NOMO-1 (cell line): ENCODE measurements around the gene LIAS.
"Not testable (repeated sequence)": the region's sequence is repeated elsewhere in the genome, so short reads cannot be mapped to it uniquely, and the experiment has no call there.

Source experiments
- DNase-seq, 2 experiments: peaks; one replicate each; lab custom pipeline; 2025; ENCODE audit not compliant: unreplicated experiment in 2 of 2; lab: John Stamatoyannopoulos, UW

Gene LIAS

GRCh38 chr4:39452860-39453587 is 5.8 kb upstream of the LIAS start:
- DNase-seq = no peak

GRCh38 chr4:39453738-39454137 is 5.1 kb upstream of the LIAS start:
- no peak for DNase-seq

GRCh38 chr4:39455486-39455885 is 3.4 kb upstream of the LIAS start:
- no peak for DNase-seq

GRCh38 chr4:39456946-39457763 is 1.7 kb upstream of the LIAS start:
- DNase-seq = peak in 1 of 2 experiments; percentile 28

GRCh38 chr4:39458161-39458504 is 723 bp upstream of the LIAS start:
- DNase-seq = not testable (repeated sequence)

GRCh38 chr4:39464886-39465501 is 6.1 kb downstream of the LIAS start:
- peak in 1 of 2 experiments; percentile 22 for DNase-seq

GRCh38 chr4:39466747-39467146 is 7.9 kb downstream of the LIAS start:
- no peak for DNase-seq

- DNase-seq = no peak
Observed at GRCh38 chr4:39467464-39467863, 8.6 kb downstream of the LIAS start.

- peak; percentile 68 to 95 for DNase-seq
Observed at GRCh38 chr4:39469429-39470077, 10.7 kb downstream of the LIAS start.

GRCh38 chr4:39470402-39470801 is 11.5 kb downstream of the LIAS start:
- no peak for DNase-seq

- DNase-seq = no peak
Observed at GRCh38 chr4:39472396-39472795, 13.5 kb downstream of the LIAS start.

GRCh38 chr4:39476187-39476895 is 17.5 kb downstream of the LIAS start:
- DNase-seq = no peak

GRCh38 chr4:39480251-39480650 is 21.4 kb downstream of the LIAS start:
- no peak for DNase-seq

- DNase-seq = peak; percentile 68 to 78
Observed at GRCh38 chr4:39480902-39481695, 22.2 kb downstream of the LIAS start.

GRCh38 chr4:39484582-39485272 is 25.9 kb downstream of the LIAS start:
- DNase-seq = peak; percentile 65 to 86

GRCh38 chr4:39486221-39486804 is 27.5 kb downstream of the LIAS start:
- peak; percentile 6 to 9 for DNase-seq

- DNase-seq = no peak
Observed at GRCh38 chr4:39490322-39490721, 31.5 kb downstream of the LIAS start.

- no peak for DNase-seq
Observed at GRCh38 chr4:39494354-39494753, 35.5 kb downstream of the LIAS start.
